Activated CD4-positive, alpha-beta T cell treated with anti-CD3 and anti-CD28 coated beads, Interleukin-2, amount 50 U/mL, for 1 hour (primary cell): ENCODE results near the gene NMNAT1.
"Not testable (repeated sequence)": the region's sequence is repeated elsewhere in the genome, so short reads cannot be mapped to it uniquely, and the experiment has no call there.

ENCODE experiments used
- DNase-seq: peaks from one replicate; pipeline ENCODE4 v3.0.0-alpha.2; 2020

NMNAT1 gene

DNA sequence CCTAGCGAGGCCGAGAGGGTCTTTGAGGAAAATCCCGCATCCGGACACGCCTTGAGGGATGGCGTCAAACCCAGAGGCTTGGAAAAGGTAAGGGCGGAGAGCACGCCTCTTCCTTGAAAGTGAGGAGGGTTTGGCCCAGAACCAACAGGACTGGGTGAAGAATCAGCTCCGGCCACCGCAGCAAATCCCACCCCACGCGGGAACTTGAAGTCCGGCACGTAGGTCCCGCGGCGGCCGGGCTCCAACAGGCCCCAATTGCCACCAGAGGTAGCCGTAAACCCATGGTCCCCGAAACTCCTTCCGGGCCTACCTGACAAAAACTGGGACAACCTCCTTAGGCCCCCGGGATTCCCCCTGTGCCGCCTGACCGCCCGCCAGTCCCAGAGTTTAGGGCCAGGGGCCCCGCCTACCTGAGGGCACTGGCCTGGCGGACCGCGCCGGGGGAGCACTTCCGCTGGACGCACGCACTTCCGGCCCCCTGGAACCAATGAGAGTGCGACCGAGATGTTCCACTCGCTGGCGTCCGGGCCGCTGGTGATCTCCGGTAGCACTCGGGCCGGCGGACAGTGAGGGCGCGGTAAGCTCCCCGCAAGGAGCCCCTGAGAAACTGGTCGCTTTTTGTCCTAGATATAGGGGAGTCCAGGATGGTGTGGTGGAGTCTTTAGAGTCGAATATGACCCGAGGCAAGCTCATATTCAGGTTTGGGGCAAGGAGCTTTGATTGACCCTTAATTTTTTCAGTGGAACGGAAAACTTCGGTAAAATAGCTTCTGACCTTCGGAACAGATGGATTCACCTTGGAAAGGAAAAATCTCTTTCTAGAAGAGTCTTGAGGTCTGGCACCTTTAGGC lies at the start of gene NMNAT1, which contains the start of gene LZIC:
NMNAT1 (plus strand) TSS at position 537 of the 850 bp plus-strand sequence. CDS start 28,599 bp downstream, outside the sequence.
LZIC (minus strand) TSS at position 453 of the 850 bp plus-strand sequence. CDS start 6,772 bp downstream, outside the sequence.
- DNase-seq, result peak; percentile 85

GRCh38 chr1:9894115-9894514 lies 49.2 kb upstream of the NMNAT1 start:
- DNase-seq, result no peak

DNA sequence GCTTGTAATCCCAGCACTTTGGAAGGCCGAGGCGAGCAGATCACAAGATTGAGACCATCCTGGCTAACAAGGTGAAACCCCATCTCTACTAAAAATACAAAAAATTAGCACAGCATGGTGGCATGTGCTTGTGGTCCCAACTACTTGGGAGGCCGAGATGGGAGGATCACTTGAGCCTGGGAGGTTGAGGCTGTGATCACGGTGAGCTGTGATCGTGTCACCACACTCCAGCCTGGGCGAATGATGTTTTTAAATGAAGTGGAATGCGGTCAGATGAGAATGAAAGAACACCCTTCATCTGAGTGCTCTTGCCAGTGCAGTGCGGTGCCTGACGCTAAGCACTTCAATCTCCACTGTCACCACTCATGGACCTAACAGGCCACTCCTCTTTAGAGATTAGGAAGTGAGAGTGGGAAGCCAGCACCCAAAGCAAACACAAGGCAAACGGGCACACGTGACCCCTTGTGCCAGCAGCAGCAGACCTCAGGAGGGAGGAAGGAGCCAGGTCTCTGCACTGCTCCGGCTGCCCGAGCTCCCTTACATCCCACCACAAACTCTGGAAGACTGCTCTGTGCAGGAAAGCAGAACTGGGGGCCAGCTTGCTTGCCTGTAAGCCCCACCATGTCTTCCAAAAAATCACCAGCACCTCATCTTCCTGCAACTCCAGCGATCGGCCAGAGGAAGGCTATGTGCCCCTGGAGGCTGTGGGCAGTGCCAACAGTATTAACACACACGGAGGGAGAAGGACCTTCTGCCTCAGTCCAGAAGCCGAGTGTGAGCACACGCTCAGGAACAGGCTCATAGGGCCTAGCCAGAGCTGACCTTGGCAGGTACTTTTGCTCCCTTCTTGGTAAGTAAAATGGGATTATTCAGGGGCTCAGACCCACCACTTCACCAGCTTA lies 42.9 kb upstream of the NMNAT1 start:
- DNase-seq, result no peak

DNA sequence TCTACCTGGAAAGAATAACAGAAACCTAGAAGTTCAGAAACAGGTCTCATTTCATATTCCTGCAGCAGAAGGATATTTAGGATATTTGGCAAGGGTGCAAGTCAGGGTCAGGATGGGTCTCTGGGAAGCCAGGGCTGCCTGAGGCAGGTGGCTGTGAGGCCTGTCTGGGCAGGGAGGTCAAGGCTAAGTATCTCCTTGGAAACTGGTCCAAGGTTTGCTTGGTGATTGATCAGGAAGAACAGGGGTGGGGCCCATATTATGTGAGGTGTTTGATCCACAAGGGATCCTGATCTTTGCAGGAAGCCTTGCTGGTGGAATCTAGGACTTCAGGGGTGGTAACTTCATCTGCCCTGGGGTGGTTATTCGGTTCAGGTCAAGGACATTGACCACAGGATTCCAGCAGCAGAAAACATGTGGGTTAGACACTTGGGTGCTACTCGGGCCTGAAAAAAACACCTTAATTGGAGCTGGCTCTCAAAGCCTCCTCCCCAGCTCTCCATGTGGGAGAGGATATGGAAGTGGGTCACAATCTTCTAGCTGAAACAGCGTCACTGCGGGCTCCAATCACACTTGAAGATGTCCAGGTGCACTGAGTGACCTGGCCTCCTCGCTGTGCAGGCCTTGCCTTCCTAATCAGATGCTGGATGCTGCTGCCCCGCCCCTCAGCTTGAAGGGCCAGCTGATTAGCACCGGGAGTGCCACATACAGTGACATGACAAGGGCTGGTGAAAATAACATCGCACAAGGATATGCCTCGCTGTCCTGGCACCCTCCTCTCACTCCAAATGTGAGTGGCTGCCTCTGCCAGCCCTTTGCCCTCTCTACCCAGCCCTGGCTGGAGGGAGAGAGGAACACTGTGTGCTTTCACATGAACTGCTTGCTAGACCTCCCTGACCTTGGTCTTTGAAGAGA lies 41.9 kb upstream of the NMNAT1 start:
- no peak for DNase-seq

GRCh38 chr1:9902060-9902452 lies 41.2 kb upstream of the NMNAT1 start:
- DNase-seq, result no peak

DNA sequence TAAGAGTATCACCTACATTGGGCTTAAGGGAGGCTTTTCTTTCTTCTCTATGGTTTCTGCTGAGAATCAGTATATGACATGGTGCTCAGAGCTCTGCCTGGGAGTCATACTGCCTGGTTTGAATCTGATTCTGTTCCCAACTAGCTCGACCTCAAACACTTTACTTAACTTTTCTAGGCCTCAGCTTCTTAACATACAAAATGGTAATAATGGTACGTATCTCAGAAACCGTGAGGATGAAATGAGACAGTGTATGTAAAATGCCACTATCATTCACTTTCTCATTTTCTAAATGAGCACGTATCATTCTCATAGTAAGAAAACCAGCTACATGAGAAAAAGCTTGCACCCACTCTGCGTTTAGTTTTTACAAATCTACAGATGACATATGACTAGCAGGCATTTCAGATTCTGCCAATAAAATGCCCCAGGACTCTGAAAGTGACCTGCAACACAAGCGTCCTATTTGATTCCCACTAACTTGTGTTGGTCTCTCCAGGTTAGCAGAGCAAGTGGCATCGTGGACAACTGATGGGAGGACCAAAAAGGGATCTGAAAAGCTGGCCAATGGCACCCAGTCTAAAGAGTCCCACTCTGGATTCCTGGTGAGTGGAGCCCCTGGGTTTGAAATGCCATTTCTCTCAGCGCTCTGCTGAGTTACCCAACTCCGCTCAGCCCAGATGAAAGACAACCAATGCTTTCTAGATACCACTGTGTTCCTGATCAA lies 39.3 kb upstream of the NMNAT1 start:
- DNase-seq, result no peak

DNA sequence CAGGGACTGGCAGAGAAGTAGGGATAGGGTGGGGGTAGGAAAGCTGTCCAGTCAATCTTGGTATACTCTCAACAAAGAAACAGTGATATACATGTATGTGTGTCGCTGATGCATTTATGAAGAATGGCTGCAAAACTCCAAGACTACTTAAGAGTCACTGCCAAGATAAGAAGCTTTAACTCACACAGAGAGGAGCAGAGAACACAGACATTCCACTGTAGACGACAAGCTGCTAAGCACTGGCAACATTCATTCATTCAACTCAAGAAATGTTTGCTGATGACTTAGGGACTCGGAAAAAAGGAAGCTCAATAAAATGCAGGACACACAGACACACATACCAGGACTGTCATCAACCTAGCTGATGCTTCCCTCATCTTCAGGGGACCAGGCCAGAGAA lies 38.7 kb upstream of the NMNAT1 start:
- DNase-seq, result no peak

DNA sequence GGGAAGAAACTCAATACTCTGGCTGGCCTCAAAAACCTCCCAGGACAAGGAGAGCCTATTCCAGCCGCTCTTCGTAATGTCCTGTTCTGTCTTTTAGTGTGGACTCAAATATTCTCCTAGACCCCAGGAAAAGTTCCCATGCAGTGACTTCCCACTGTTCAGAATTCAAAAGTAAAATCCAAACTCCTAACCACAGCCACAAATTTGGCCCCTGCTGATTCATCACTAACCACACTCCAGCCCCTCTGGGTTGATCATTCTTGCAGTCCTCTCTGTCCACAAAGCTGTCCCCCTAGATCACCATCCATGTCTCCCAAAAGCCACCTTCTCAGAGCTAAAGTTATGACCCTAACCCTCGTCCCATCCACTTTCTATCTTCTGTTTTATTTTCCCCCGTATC lies 38.3 kb upstream of the NMNAT1 start:
- no peak for DNase-seq

DNA sequence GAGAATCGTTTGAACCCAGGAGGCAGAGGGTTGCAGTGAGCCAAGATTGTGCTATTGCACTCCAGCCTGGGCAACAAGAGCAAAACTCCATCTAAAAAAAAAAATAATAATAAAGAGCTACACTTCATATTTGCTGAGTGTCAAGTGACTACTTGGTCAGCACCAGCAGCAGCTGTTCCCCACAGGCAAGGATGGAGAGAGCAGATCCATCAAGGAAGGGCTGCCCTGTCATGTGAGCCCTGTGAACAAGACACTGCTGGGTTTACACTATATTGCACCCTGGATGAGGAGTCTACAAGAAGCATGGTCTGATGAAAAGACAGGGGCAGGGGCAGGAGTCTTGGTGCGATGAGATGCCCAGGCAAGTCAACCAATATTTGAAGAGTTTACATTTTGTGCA lies 36.8 kb upstream of the NMNAT1 start:
- no peak for DNase-seq

GRCh38 chr1:9907441-9907840 lies 35.8 kb upstream of the NMNAT1 start:
- DNase-seq, result no peak

- no peak for DNase-seq
Observed at GRCh38 chr1:9908871-9909233, 34.4 kb upstream of the NMNAT1 start.

DNA sequence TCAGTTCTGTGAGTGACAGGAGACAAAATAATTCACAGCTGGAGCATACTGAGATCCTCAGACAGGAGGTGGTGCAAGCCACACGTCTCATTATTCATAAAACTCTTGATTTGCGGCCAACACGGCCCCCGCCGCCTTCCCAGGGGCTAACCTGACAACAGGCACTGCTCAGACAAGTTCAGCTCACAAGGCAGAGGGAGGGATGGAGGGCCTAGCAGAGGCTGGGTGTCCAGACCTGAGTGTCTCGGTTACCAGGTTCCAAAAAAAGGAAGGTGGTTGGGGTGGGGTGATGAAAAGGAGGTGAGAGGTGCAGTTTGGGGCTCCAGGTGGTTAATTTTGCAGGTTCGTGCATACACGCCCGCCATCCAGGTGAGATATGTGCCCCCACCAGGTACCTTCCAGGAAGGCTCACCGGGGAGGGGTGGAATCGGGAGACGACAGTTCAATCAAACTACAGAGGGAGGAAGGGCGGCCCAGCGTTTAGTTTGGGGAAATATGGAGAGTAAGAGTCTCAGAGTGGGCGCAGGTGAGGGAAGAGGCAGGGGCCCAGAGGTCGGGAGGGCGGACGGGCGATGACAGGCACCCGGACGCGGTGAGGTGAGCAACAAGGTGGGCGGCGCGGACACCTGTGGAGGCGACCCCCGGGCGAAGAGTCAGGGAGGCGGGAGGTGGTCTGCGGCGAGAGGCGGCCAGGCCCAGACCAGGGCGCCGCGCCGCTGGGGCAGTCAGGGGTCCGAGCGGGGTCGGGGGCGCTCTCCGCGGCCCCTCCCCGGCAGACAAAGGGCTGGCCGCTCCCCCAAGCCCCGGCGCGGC lies 33.8 kb upstream of the NMNAT1 start:
- peak; percentile 16 for DNase-seq

- DNase-seq, result no peak
Observed at GRCh38 chr1:9910076-9910422, 33.2 kb upstream of the NMNAT1 start, which contains the start of gene CTNNBIP1. Gene CTNNBIP1, minus strand, starts transcription at chr1:9910269. Its CDS starts 38,205 bp downstream, at chr1:9872064.

- peak; percentile 100 for DNase-seq
Observed at GRCh38 chr1:9910423-9911178, 32.7 kb upstream of the NMNAT1 start.

DNA sequence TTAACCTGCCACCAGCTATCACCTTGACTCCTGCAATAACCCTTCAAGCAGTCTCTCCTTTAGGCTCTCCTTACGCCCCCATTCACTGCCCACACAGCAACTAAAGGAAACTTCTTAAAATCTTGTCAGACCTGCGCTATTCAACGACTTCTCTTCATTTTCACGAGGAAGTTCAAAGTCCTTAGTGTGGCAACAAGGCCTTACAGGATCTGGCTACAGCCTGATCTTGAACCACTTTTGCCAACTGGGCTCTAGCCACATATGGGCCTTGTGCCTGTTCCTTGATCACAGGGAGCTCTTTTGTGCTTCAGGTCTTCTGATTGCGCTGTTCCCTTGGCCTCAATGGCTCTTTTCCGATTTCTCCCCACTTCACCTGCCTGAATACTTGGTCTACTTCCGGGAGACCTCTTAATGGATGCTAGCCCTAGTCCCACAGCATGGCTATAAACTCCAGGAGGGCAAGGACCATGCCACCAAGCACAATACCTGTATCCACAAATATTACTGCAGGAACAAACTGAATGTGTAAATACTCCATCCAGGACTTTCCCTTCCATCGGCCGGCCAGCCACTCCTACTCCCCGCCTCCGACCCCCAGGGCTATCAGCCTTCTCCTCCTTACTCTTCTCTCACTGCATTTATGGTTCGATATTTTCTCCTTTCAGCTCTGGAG lies 30.9 kb upstream of the NMNAT1 start:
- no peak for DNase-seq

DNA sequence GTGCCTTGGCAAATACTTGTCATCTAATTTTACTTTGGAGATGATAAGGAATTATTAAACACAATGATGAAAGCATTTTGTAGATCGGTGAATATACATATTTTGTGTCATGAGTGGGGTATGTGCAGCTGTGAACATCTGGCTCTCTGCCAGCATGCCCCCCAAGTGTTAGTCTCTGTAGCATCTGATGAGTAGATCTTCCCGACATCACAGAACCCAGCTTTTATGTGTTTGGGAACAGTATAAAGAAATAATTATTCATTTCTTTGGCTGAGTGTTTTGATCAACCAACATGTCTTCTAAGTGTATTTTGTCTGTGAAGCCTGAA lies 28.7 kb upstream of the NMNAT1 start:
- no peak for DNase-seq

DNA sequence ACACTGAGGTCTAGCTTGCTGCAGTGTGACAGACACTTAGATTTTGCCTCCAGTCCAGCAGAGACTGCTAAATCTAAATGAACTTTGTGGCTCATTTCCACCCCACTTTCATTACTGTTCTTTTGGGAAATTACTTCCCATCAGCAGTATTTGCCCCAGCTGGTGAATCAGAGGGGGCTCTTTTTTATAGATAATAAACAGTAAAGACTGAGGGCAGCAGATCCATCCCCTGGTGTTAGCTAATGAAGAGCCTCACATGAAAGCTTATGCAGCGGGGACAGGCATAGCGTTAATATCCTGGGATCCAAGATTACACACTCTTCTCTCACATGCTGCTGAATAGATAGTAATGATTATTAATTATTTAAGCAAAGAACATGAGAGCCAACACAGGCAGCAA lies 26.8 kb upstream of the NMNAT1 start:
- no peak for DNase-seq

- DNase-seq, result not testable (repeated sequence)
Observed at GRCh38 chr1:9917495-9917894, 25.8 kb upstream of the NMNAT1 start.

DNA sequence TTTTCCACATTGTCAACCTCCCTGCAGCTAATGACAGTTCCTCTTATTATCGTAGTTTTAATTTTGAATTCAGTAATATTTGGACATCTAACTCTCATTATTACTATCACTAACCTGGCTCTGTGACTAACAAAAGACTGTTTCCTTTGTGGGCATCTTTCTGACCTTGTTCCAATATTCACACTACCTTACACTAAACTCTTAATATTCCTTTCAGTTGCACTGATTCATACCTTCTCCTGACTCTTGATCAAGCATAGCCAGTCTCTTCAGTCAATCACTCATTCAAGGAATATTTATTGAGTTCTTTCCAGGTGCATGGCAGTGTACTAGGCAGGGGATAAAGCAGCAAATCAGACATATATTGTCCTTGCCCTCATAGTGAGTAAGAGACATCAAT lies 25.4 kb upstream of the NMNAT1 start:
- DNase-seq, result no peak

GRCh38 chr1:9920606-9921005 lies 22.7 kb upstream of the NMNAT1 start:
- no peak for DNase-seq
